DOHH2 (cell line): ENCODE data around the gene ATG12.

Source experiments
- H3F3A ChIP-seq: fragments of 200-600 bp; sonication (generic), shearing (Covaris generic); 2 replicates; pipeline ENCODE4 v1.6.0; 2016; ENCODE audit warnings: antibody characterized with exemption, mild to moderate bottlenecking; ENCODE audit not compliant: control insufficient read depth, insufficient read depth
- H3K27ac ChIP-seq: fragments of 200-600 bp; sonication (generic); 2 replicates; pipeline ENCODE4 v1.5.1; 2014; ENCODE audit warnings: low read depth, mild to moderate bottlenecking, low read length, moderate library complexity
- H3K27me3 ChIP-seq: fragments of 200-600 bp; sonication (generic); 2 replicates; pipeline ENCODE4 v1.6.1; 2014; ENCODE audit warnings: mild to moderate bottlenecking, low read length, mixed read lengths; ENCODE audit not compliant: control insufficient read depth
- H3K36me3 ChIP-seq: fragments of 200-600 bp; sonication (generic); 2 replicates; pipeline ENCODE4 v1.6.1; 2014; ENCODE audit warnings: mild to moderate bottlenecking, low read length, moderate library complexity, mixed read lengths; ENCODE audit not compliant: control insufficient read depth
- H3K4me1 ChIP-seq: fragments of 200-600 bp; sonication (generic); 2 replicates; pipeline ENCODE4 v1.6.1; 2014; ENCODE audit warnings: mild to moderate bottlenecking, low read length, mixed read lengths; ENCODE audit not compliant: control insufficient read depth
- H3K4me2 ChIP-seq: fragments of 200-600 bp; sonication (generic); 2 replicates; pipeline ENCODE4 v1.6.0; 2014; ENCODE audit warnings: mild to moderate bottlenecking, low read length, moderate library complexity
- H3K4me3 ChIP-seq: fragments of 200-600 bp; sonication (generic); 2 replicates; pipeline ENCODE4 v1.5.1; 2014; ENCODE audit warnings: mild to moderate bottlenecking, low read length, mixed read lengths
- H3K79me2 ChIP-seq: fragments of 200-600 bp; sonication (generic); 2 replicates; pipeline ENCODE4 v1.6.1; 2014; ENCODE audit warnings: mild to moderate bottlenecking, low read length, mixed read lengths; ENCODE audit not compliant: control insufficient read depth
- H3K9me2 ChIP-seq: fragments of 200-600 bp; sonication (generic); replicated peaks from 2 replicates; pipeline ENCODE4 v1.6.1; 2014; ENCODE audit warnings: mild to moderate bottlenecking, low read length, mixed read lengths; ENCODE audit not compliant: control insufficient read depth
- H3K9me3 ChIP-seq: fragments of 200-600 bp; sonication (generic); 2 replicates; pipeline ENCODE4 v1.6.1; 2014; ENCODE audit warnings: antibody characterized with exemption, low read length, mixed read lengths; ENCODE audit not compliant: control insufficient read depth, insufficient read depth
- H4K20me1 ChIP-seq: fragments of 200-600 bp; sonication (generic); 2 replicates; pipeline ENCODE4 v1.6.0; 2014; ENCODE audit warnings: low read depth, mild to moderate bottlenecking, antibody characterized with exemption, low read length, moderate library complexity; ENCODE audit not compliant: control insufficient read depth, insufficient read depth
- CTCF ChIP-seq: fragments of 200-600 bp; sonication (generic); IDR thresholded peaks from one replicate; pipeline ENCODE4 v1.5.1; 2014; ENCODE audit warnings: antibody characterized with exemption, mild to moderate bottlenecking, low read depth, low read length; ENCODE audit not compliant: poor library complexity, severe bottlenecking
- EZH2phosphoT487 ChIP-seq: fragments of 200-600 bp; sonication (generic); IDR thresholded peaks from 2 replicates; pipeline ENCODE4 v1.6.1; 2017; ENCODE audit warnings: borderline replicate concordance, mild to moderate bottlenecking, antibody characterized with exemption, low read length, moderate library complexity, mixed read lengths

Gene ATG12

GRCh38 chr5:115796656-115797055, 44.7 kb downstream of the ATG12 start:
- Histone ChIP-seq H3K27me3 (no peaks in the 10 kb centered on the region), H3K36me3 (no peaks in the 10 kb centered on the region), H3K9me3 (no peaks in the 10 kb centered on the region), H3K27ac (no peak overlapping the region), H3K4me2 (no peak overlapping the region), H4K20me1 (no peaks in the 10 kb centered on the region), H3K79me2 (no peaks in the 10 kb centered on the region), H3K4me1 (peaks cover 13% of the 10 kb centered on the region), H3K4me3 (no peak overlapping the region), H3F3A (no peaks in the 10 kb centered on the region), H3K9me2 (no peaks in the 10 kb centered on the region)
- TF ChIP-seq CTCF (no peak), EZH2phosphoT487 (no peak)

GRCh38 chr5:115795700-115796099, 45.7 kb downstream of the ATG12 start:
- H3F3A ChIP-seq = no peaks in the 10 kb centered on the region
- no peak overlapping the region for H3K4me2 ChIP-seq
- H3K79me2 ChIP-seq = no peaks in the 10 kb centered on the region
- no peaks in the 10 kb centered on the region for H3K27me3 ChIP-seq
- no peak overlapping the region for H3K27ac ChIP-seq
- H3K4me1 ChIP-seq = peaks cover 13% of the 10 kb centered on the region
- no peaks in the 10 kb centered on the region for H3K9me2 ChIP-seq
- H3K4me3 ChIP-seq = no peak overlapping the region
- H3K36me3 ChIP-seq = no peaks in the 10 kb centered on the region
- no peaks in the 10 kb centered on the region for H3K9me3 ChIP-seq
- H4K20me1 ChIP-seq = no peaks in the 10 kb centered on the region
- no peak for TF ChIP-seq CTCF
- TF ChIP-seq EZH2phosphoT487 = no peak

GRCh38 chr5:115788440-115788839, 52.9 kb downstream of the ATG12 start:
- H3F3A ChIP-seq = peaks cover 16% of the 10 kb centered on the region
- H3K4me1 ChIP-seq = peaks cover 46% of the 10 kb centered on the region

More at GRCh38 chr5:115788440-115788839, 52.9 kb downstream of the ATG12 start:
- no peak overlapping the region for H3K4me2 ChIP-seq
- peaks cover 9% of the 10 kb centered on the region; the same call in 1 of the 2 replicates for H3K9me3 ChIP-seq
- H3K79me2 ChIP-seq = no peaks in the 10 kb centered on the region
- no peak overlapping the region for H3K27ac ChIP-seq
- H4K20me1 ChIP-seq = no peaks in the 10 kb centered on the region
- no peaks in the 10 kb centered on the region for H3K36me3 ChIP-seq
- H3K9me2 ChIP-seq = no peaks in the 10 kb centered on the region
- H3K4me3 ChIP-seq = no peak overlapping the region
- no peaks in the 10 kb centered on the region for H3K27me3 ChIP-seq
- TF ChIP-seq CTCF = no peak
- no peak for TF ChIP-seq EZH2phosphoT487
